Rectal smooth muscle tissue (tissue), 1 donor: ENCODE measurements around the gene SLX1A.
A peak's percentile ranks its signal among the peaks of the same experiment; 100 is the strongest.
"Not testable (repeated sequence)": the region's sequence is repeated elsewhere in the genome, so short reads cannot be mapped to it uniquely, and the experiment has no call there.

Experiments used
- H3K27ac ChIP-seq: one replicate; pipeline ENCODE4 v1.7.0; 2013; ENCODE audit warnings: low read depth, low read length, inconsistent platforms
- H3K27me3 ChIP-seq: one replicate; pipeline ENCODE4 v1.7.0; 2013; ENCODE audit warnings: low read length; ENCODE audit not compliant: control insufficient read depth, insufficient read depth
- H3K36me3 ChIP-seq: one replicate; pipeline ENCODE4 v1.7.0; 2013; ENCODE audit warnings: low read length; ENCODE audit not compliant: control insufficient read depth, insufficient read depth
- H3K4me1 ChIP-seq: one replicate; pipeline ENCODE4 v1.7.0; 2013; ENCODE audit warnings: low read length; ENCODE audit not compliant: control insufficient read depth, insufficient read depth
- H3K4me3 ChIP-seq: one replicate; pipeline ENCODE4 v1.7.0; 2013; ENCODE audit warnings: low read length
- H3K9ac ChIP-seq: one replicate; pipeline ENCODE4 v1.7.0; 2013; ENCODE audit warnings: low read length

SLX1A gene

DNA sequence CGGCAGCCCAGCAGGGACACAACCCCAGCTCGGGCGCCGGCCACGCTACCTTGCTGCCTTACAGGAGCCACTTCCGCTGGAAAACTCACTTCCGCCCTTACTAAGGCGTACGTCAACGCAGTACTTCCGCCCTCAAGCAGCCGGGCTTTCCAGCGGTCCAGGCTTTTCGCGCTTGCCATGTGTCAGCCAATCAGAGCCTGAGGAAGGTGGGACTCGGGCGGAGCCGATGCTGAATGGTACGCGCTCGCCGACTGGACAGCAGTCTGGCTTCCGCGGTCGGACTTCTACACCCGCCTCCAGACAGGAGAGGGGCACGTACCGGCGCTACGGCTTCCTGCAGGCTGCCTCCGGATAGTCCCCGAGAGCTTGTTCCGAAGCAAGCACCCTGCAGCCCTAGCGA lies at the start of gene SLX1A, which contains the start of gene BOLA2B:
SLX1A (plus strand) TSS at position 261 of the 400 bp plus-strand sequence. CDS start 210 bp downstream, outside the sequence.
BOLA2B (minus strand) TSS at position 52 of the 400 bp plus-strand sequence. CDS start 71 bp downstream, outside the sequence.
- not testable (repeated sequence) for H3K36me3 ChIP-seq, H3K27ac ChIP-seq, H3K27me3 ChIP-seq, H3K9ac ChIP-seq, H3K4me1 ChIP-seq
- H3K4me3 ChIP-seq, result peak within 1 kb of the TSS; percentile 48

DNA sequence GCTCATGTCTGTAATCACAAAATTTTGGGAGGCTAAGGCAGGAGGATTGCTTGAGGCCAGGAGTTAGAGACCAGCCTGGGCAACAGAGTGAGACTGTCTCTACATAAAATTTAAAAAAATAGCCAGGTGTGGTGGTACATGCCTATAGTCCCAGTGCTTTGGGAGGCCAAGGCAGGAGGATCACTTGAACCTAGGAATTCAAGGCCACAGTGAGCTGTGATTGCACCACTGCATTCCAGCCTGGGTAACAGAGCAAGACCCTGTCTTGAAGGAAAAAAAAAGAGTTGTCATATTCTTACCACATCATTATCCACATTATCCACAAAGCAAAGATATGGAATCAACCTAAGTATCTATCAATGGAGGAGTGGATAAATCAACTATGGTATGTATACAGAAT lies 49.7 kb upstream of the SLX1A start:
- no peaks in the 10 kb centered on the region for H3K27me3 ChIP-seq
- no peaks in the 10 kb centered on the region for H3K4me1 ChIP-seq
- no peak overlapping the region for H3K4me3 ChIP-seq
- no peak overlapping the region for H3K27ac ChIP-seq
- H3K36me3 ChIP-seq, result no peaks in the 10 kb centered on the region
- no peak overlapping the region for H3K9ac ChIP-seq

DNA sequence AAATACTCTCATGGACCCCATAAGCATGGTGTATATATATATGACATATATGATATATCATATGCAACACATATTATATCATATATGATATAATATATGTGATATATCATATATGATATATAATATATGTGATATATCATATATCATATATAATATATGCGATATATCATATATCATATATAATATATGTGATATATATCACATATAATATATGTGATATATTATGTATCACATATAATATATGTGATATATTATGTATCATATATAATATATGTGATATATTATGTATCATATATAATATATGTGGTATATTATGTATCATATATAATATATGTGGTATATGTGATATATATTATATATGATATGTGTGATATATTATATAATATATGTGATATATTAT lies 48.8 kb upstream of the SLX1A start:
- Histone ChIP-seq H3K4me3 (no peak overlapping the region), H3K27me3 (no peaks in the 10 kb centered on the region), H3K36me3 (no peaks in the 10 kb centered on the region), H3K9ac (no peak overlapping the region), H3K4me1 (no peaks in the 10 kb centered on the region), H3K27ac (no peak overlapping the region)

DNA sequence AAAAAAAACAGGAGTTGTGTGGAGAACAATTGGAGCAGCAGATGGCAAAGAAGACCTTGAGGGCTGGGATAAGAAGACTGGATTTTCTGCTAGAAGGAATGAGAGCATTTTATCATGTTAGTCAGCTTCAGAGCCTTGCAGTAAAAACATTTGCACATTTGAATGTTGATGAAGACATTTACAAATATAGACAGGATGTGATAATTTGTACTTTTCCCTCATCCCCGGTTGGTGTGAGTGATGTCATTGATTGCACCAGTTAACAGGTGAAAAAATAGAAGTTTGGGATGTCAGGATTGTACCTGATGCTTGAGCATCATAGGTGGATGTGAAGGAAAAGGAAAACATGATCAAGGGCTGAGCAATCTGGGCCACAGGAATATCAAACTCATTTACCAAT lies 48.0 kb upstream of the SLX1A start:
- no peaks in the 10 kb centered on the region for H3K36me3 ChIP-seq
- no peak overlapping the region for H3K9ac ChIP-seq
- H3K4me3 ChIP-seq, result no peak overlapping the region
- no peaks in the 10 kb centered on the region for H3K4me1 ChIP-seq
- H3K27ac ChIP-seq, result no peak overlapping the region
- no peaks in the 10 kb centered on the region for H3K27me3 ChIP-seq

DNA sequence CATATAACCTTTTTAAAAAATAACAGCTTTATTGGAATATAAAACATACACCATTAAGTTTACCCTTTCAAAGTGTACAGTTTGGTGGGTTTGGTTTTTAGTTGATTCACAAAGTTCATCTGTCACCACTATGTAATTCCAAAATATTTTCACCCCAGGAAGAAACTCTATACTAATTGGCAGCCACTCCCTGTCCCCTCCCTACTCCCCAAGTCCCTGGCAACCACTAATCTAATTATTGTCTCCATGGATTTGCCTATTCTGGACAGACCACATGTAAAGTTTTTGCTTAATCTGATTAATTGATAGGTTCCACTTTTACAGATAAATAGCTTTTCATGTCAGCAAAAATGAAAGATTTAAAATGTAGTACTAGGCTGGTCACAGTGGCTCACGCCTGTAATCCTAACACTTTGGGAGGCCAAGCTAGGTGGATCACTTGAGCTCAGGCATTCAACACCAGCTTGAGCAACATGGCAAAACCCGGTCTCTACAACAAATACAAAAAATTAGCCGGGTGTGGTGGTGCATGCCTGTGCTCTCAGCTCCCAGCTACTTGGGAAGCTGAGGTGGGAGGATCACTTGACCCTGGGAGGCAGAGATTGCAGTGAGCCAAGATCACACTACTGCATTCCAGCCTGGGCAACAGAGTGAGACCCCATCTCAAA lies 45.7 kb upstream of the SLX1A start:
- Histone ChIP-seq H3K27me3 (no peaks in the 10 kb centered on the region), H3K9ac (no peak overlapping the region), H3K36me3 (no peaks in the 10 kb centered on the region), H3K4me1 (no peaks in the 10 kb centered on the region), H3K27ac (no peak overlapping the region), H3K4me3 (no peak overlapping the region)

DNA sequence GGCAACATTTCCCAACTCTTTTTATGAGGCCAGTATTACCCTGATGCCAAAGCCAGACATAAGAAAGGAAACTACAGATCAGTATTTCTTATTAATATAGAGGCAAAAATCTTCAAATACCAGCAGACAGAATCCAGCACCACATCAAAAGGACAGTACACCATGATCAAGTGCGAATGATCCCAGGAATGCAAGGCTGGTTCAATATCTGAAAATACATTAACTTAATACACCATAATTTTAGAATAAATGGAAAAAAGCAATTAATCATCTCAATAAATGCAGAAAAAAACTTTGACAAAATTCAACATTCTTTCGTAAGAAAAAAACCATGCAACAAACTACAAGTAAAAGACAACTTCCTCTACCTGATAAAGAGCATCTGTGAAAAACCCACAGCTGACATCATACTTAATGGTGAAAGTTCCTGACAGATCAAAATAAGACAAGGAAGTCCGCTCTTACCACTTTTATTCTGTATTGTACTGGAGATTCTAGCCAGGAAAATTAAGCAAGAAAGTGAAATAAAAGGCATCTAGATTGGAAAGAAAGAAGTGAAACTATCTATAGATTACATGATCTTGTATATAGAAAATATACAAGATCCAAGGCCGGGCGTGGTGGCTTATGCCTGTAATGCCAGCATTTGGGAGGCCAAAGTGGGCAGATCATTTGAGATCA lies 44.3 kb upstream of the SLX1A start:
- no peaks in the 10 kb centered on the region for H3K27me3 ChIP-seq
- H3K4me3 ChIP-seq, result no peak overlapping the region
- no peak overlapping the region for H3K9ac ChIP-seq
- H3K4me1 ChIP-seq, result no peaks in the 10 kb centered on the region
- H3K36me3 ChIP-seq, result no peaks in the 10 kb centered on the region
- no peak overlapping the region for H3K27ac ChIP-seq

DNA sequence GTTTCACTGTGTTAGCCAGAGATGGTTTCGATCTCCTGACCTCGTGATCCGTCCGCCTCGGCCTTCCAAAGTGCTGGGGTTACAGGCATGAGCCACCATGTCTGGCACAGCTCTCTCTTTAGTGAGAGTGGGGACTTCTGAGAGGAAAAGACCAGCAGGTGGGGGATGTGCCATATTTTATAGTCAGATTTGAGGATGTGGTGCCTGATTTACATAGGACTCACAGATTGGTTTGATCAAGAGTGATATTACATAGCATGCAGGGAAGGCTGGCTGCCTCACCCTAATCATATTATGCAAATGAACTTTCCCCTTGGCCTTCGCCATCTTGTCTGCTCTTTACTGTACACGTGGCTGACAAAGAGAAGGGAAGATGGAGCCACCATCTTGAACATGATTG lies 42.6 kb upstream of the SLX1A start:
- Histone ChIP-seq H3K27me3 (no peaks in the 10 kb centered on the region), H3K9ac (no peak overlapping the region), H3K36me3 (no peaks in the 10 kb centered on the region)

DNA sequence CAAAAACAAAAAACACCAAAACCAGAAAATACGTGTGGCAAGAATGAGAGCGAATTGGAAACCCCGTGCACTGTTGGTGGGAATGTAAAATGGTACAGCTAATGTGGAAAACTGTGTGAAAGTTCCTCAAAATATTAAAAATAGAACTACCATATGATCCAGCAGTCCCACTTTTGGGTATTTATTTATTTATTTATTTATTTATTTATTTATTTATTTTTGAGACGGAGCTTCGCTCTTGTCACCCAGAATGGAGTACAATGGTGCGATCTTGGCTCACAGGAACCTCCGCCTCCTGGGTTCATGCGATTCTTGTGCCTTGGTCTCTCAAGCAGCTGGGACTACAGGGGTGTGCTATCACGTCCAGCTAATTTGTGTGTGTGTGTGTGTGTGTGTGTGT lies 41.2 kb upstream of the SLX1A start:
- H3K4me1 ChIP-seq, result no peaks in the 10 kb centered on the region
- no peaks in the 10 kb centered on the region for H3K27me3 ChIP-seq
- H3K27ac ChIP-seq, result no peak overlapping the region
- H3K9ac ChIP-seq, result no peak overlapping the region
- H3K4me3 ChIP-seq, result no peak overlapping the region
- no peaks in the 10 kb centered on the region for H3K36me3 ChIP-seq

More for the DNA sequence above, 42.6 kb upstream of the SLX1A start:
- Histone ChIP-seq H3K27ac (no peak overlapping the region), H3K4me3 (no peak overlapping the region), H3K4me1 (no peaks in the 10 kb centered on the region)

DNA sequence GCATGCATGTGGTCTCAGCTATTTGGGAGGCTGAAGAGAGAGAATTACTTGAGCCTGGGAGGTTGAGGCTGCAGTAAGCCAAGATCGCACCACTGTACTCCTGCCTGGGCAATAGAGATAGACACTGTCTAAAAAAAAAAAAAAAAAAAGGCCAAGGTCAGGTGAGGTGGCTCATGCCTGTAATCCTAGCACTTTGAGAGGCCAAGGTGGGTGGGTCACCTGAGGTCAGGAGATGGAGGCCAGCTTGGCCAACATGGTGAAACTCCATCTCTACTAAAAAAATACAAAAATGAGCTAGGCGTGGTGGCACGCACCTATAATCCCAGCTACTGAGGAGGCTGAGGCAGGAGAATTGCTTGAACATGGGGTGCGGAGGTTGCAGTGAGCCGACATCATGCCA lies 38.5 kb upstream of the SLX1A start:
- H3K4me3 ChIP-seq, result no peak overlapping the region
- H3K9ac ChIP-seq, result no peak overlapping the region
- no peaks in the 10 kb centered on the region for H3K27me3 ChIP-seq
- H3K4me1 ChIP-seq, result no peaks in the 10 kb centered on the region
- no peak overlapping the region for H3K27ac ChIP-seq
- H3K36me3 ChIP-seq, result no peaks in the 10 kb centered on the region

DNA sequence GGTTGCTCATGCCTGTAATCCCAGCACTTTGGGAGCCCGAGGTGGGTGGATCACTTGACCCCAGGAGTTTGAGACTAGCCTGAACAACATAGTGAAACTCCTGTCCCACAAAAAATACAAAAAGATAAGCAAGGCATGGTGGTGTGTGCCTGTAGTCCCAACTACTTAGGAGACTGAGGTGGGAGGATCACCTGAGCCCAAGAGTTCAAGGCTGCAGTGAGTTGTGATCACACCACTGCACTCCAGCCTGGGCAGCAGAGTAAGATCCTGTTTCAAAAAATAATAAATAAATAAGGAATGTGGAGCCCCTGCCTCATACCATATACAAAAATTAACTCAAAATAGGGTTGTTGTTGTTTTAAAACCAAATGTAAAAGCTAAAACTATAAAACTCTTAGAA lies 36.5 kb upstream of the SLX1A start:
- Histone ChIP-seq H3K36me3 (no peaks in the 10 kb centered on the region), H3K27ac (no peak overlapping the region), H3K27me3 (no peaks in the 10 kb centered on the region), H3K4me1 (no peaks in the 10 kb centered on the region), H3K4me3 (no peak overlapping the region), H3K9ac (no peak overlapping the region)

DNA sequence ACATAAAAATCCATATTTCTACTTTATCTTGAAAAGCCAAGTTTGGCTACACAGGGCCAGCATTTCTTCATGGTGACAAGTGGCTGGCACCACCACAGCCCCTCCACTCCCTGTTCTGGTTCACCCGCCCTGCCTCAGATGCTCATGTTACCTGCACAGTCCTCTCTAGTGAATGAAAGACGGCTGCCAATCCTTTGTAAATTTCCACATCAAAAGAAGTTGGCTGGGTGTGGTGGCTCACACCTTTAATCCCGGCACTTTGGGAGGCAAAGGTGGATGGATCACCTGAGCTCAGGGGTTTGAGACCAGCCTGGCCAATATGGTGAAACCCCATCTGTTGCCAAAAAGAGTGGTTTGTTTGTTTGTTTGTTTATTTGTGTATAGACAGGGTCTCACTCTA lies 30.1 kb upstream of the SLX1A start:
- H3K36me3 ChIP-seq, result no peaks in the 10 kb centered on the region
- H3K4me1 ChIP-seq, result no peaks in the 10 kb centered on the region
- H3K4me3 ChIP-seq, result no peak overlapping the region
- H3K27ac ChIP-seq, result no peak overlapping the region
- no peaks in the 10 kb centered on the region for H3K27me3 ChIP-seq
- H3K9ac ChIP-seq, result no peak overlapping the region

DNA sequence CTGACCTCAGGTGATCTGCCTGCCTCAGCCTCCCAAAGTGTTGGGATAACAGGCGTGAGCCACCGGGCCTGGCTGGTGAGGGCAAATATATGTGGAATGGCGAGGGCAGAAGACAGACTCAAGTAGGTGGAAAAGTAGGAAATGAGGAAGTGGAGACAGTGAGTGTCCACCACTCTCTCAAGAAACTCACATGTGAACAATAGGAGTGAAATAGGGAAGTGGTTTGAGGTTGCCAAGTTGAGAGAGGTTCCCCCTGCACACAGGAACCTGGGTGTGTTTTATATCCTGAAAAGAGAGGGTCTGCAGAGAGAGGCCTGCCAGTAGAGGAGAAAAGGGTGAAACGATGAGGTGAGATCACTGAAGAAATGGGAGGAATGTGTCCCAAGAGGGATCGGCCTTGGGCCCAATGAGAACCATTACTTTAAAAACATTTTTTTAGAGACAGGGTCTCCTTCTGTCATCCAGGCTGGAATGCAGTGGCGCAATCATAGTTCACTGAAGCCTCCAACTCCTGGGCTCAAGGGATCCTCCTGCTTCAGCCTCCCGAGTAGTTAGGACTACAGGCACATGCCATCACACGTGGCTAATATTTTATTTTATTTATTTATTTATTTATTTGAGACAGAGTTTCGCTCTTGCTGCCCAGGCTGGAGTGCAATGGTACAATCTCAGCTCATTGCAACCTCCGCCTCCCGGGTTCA lies 27.3 kb upstream of the SLX1A start:
- Histone ChIP-seq H3K27ac (no peak overlapping the region), H3K4me1 (no peaks in the 10 kb centered on the region), H3K27me3 (no peaks in the 10 kb centered on the region), H3K36me3 (no peaks in the 10 kb centered on the region), H3K9ac (no peak overlapping the region), H3K4me3 (no peak overlapping the region)
